K562 (cell line): ENCODE data around the gene MRPL37. TPM values are rescaled to one million over a fixed set of nuclear protein-coding genes. Genes with fewer than 3 reads are reported as not detected.

Source experiments
- ATAC-seq: fragments of 200-7000 bp; cut with Tn5 transposase; 3 replicates; pipeline ENCODE4 v1.9.1; 2020; ENCODE audit warnings: moderate library complexity
- BruUV-seq: library from RNA; stranded (reverse); fragments of 400-500 nt; replicated peaks from 2 replicates; lab custom pipeline; 2021; lab: Mats Ljungman, UMichigan
- CTCF ChIA-PET: fragments of 300-600 bp; formaldehyde crosslinking; extraction: SDS; loops from one replicate; lab custom pipeline; 2021; ENCODE audit warnings: low intra/inter-chr PET ratio; lab: Yijun Ruan, JAX
- POLR2A ChIA-PET: fragments of 300-600, 350-650 bp; sonication (Branson Sonifier 250); formaldehyde crosslinking; extraction: SDS; loops from one replicate; lab custom pipeline; 2021; ENCODE audit warnings: antibody characterized with exemption, inconsistent platforms; lab: Yijun Ruan, JAX
- DNase-seq, 4 experiments: peaks; one replicate each; pipeline versions ENCODE4 v3.0.0 to v3.0.0-alpha.2; 2011 to 2018; ENCODE audit warnings: low spot score in 3 of 4, mixed read lengths in 3 of 4; ENCODE audit errors: extremely low read depth in 1 of 4
- FAIRE-seq: peaks from 2 replicates; lab custom pipeline; 2011; peaks lifted over from hg19 to GRCh38; lab: Jason Lieb, UNC
- H2AFZ ChIP-seq: 2 replicates; pipeline ENCODE4 v1.6.0; 2011; ENCODE audit warnings: low read depth, low read length, control low read depth, inconsistent platforms
- H3K27ac ChIP-seq: fragments of 200-600 bp; 3 replicates; pipeline ENCODE4 v1.8.0; 2011; ENCODE audit warnings: low read depth, mild to moderate bottlenecking, control low read depth, inconsistent platforms, low read length, moderate library complexity, mixed read lengths; ENCODE audit errors: extremely low read depth
- H3K27me3 ChIP-seq, 2 experiments: fragments of 300-600 bp in 1 of 2; 2 replicates in 1 of 2; 3 replicates in 1 of 2; pipeline versions ENCODE4 v1.6.0 to v1.8.0; 2011; ENCODE audit warnings: inconsistent platforms in 2 of 2, low read length in 2 of 2, mild to moderate bottlenecking in 1 of 2, mixed read lengths in 1 of 2, moderate library complexity in 1 of 2; ENCODE audit not compliant: control insufficient read depth in 2 of 2, insufficient read depth in 2 of 2
- H3K36me3 ChIP-seq: fragments of 300-600 bp; 3 replicates; pipeline ENCODE4 v1.8.0; 2011; ENCODE audit warnings: mild to moderate bottlenecking, low read length, inconsistent platforms; ENCODE audit not compliant: control insufficient read depth, insufficient read depth
- H3K4me1 ChIP-seq, 2 experiments: fragments of 200-600 bp in 1 of 2; replicated peaks in 1 of 2; 2 replicates in 1 of 2; 3 replicates in 1 of 2; pipeline versions ENCODE4 v1.5.1 to v1.8.0; 2011; ENCODE audit warnings: inconsistent platforms in 2 of 2, low read length in 2 of 2, mild to moderate bottlenecking in 1 of 2, mixed read lengths in 1 of 2, moderate library complexity in 1 of 2; ENCODE audit not compliant: control insufficient read depth in 2 of 2, insufficient read depth in 2 of 2
- H3K4me2 ChIP-seq: 2 replicates; pipeline ENCODE4 v1.6.1; 2011; ENCODE audit warnings: low read length, control low read depth, inconsistent platforms, mixed read lengths; ENCODE audit not compliant: insufficient read depth
- H3K4me3 ChIP-seq: fragments of 200-600 bp; sonication (generic), shearing (Covaris generic); 2 replicates; pipeline ENCODE4 v1.5.1; 2016; ENCODE audit warnings: control low read depth, inconsistent platforms
- H3K79me2 ChIP-seq: fragments of 200-600 bp; 3 replicates; pipeline ENCODE4 v1.8.0; 2011; ENCODE audit warnings: low read length, inconsistent platforms; ENCODE audit not compliant: control insufficient read depth, insufficient read depth
- H3K9ac ChIP-seq, 2 experiments: 2 replicates each; pipeline versions ENCODE4 v1.6.0 to v1.6.1; 2011; ENCODE audit warnings: low read depth in 2 of 2, low read length in 2 of 2, control low read depth in 1 of 2, inconsistent platforms in 1 of 2, mild to moderate bottlenecking in 1 of 2, mixed read lengths in 1 of 2; ENCODE audit not compliant: insufficient read depth in 1 of 2
- H3K9me1 ChIP-seq: one replicate; pipeline ENCODE4 v1.6.0; 2011; ENCODE audit warnings: inconsistent platforms, mild to moderate bottlenecking, low read length, moderate library complexity; ENCODE audit not compliant: control insufficient read depth, insufficient read depth
- H3K9me3 ChIP-seq: replicated peaks from 2 replicates; pipeline ENCODE4 v1.5.1; 2011; ENCODE audit warnings: low read depth, low read length, inconsistent platforms; ENCODE audit not compliant: control insufficient read depth, insufficient read depth
- H4K20me1 ChIP-seq: replicated peaks from 2 replicates; pipeline ENCODE4 v1.6.1; 2011; ENCODE audit warnings: low read length, inconsistent platforms, mixed read lengths; ENCODE audit not compliant: control insufficient read depth, insufficient read depth
- MCM2 ChIP-seq: fragments of 450-650 bp; IDR thresholded peaks from 2 replicates; pipeline ENCODE4 v1.6.1; 2017; ENCODE audit warnings: low read depth, mild to moderate bottlenecking
- MEF2A ChIP-seq: IDR thresholded peaks from 2 replicates; pipeline ENCODE4 v1.6.1; 2011; ENCODE audit warnings: low read depth, mild to moderate bottlenecking, low read length, moderate library complexity; ENCODE audit not compliant: control insufficient read depth
- PCBP2 ChIP-seq: fragments of 200-400 bp; formaldehyde crosslinking; IDR thresholded peaks from 2 replicates; pipeline ENCODE4 v1.6.1; 2018; ENCODE audit warnings: low read length, low read depth, mild to moderate bottlenecking, moderate library complexity; ENCODE audit not compliant: poor library complexity, severe bottlenecking
- RAD51 ChIP-seq: fragments of 450-650 bp; IDR thresholded peaks from 2 replicates; pipeline ENCODE4 v1.7.1; 2016; ENCODE audit warnings: low read depth, mild to moderate bottlenecking, borderline replicate concordance
- RBM22 ChIP-seq: fragments of 200-400 bp; formaldehyde crosslinking; IDR thresholded peaks from 2 replicates; pipeline ENCODE4 v1.6.1; 2018; ENCODE audit warnings: low read length, low read depth; ENCODE audit not compliant: poor library complexity, severe bottlenecking
- SIX5 ChIP-seq, 2 experiments: IDR thresholded peaks; 2 replicates each; pipeline ENCODE4 v1.6.1; 2011; ENCODE audit warnings: low read length in 2 of 2, borderline replicate concordance in 1 of 2, low read depth in 1 of 2, mild to moderate bottlenecking in 1 of 2, moderate library complexity in 1 of 2; ENCODE audit not compliant: insufficient read depth in 1 of 2
- SNIP1 ChIP-seq: fragments of 450-650 bp; IDR thresholded peaks from 2 replicates; pipeline ENCODE4 v1.7.1; 2017; ENCODE audit warnings: low read depth, mild to moderate bottlenecking
- ZNF140 ChIP-seq: fragments of 250-450 bp; sonication (Bioruptor Pico); IDR thresholded peaks from 2 replicates; pipeline ENCODE4 v1.8.0; 2021; ENCODE audit warnings: moderate library complexity, mild to moderate bottlenecking, inconsistent platforms
- ZNF224 ChIP-seq: sonication (generic); formaldehyde crosslinking; IDR thresholded peaks from 2 replicates; pipeline ENCODE4 v1.8.0; 2022; ENCODE audit warnings: mild to moderate bottlenecking, missing genetic modification reagents
- ZNF324 ChIP-seq: fragments of 250-450 bp; sonication (Bioruptor Pico); IDR thresholded peaks from 2 replicates; pipeline ENCODE4 v1.4.0; 2020; ENCODE audit warnings: mild to moderate bottlenecking
- WGBS: fragments of 100-300 bp; shearing (Covaris generic); methylation state at CpG from one replicate; pipeline ENCODE4 v1.1.6; 2016; ENCODE audit warnings: low coverage, mixed read lengths; ENCODE audit not compliant: insufficient coverage; ENCODE audit errors: missing lambda C conversion rate; 5-methylcytosine and 5-hydroxymethylcytosine counted together
- in situ Hi-C: fragments of 300-500 bp; cut with MboI; formaldehyde crosslinking; loops from 4 replicates; pipeline ENCODE4 v1.15.0; 2018; ENCODE audit warnings: inconsistent platforms, mixed read lengths
- intact Hi-C: fragments of 100-400 bp; cut with micrococcal nuclease; formaldehyde crosslinking; loops from 2 replicates; pipeline ENCODE4 v1.14.2; 2022
- polyA plus RNA-seq, 8 experiments: library from polyadenylated mRNA; depleted of rRNA in 4 of 8; stranded (reverse) in 5 of 8; unstranded in 3 of 8; fragments of >200 nt; fragmentation: Nextera tagmentation in 2 of 8; fragmentation: Illumina TruSeq in 1 of 8; extraction: Ambion mirVana in 2 of 8; extraction: Trizol in 1 of 8; gene quantifications; 2 replicates each; pipeline versions ENCODE4 v1.2.1 to v1.2.3, GENCODE V29; 2011 to 2014; ENCODE audit warnings: inconsistent platforms in 1 of 8, missing spikeins in 1 of 8
- total RNA-seq, 7 experiments: library from RNA; depleted of rRNA in 6 of 7; stranded (reverse); fragments of >200 nt in 6 of 7; fragmentation: Illumina TruSeq in 2 of 7; extraction: Trizol in 2 of 7; gene quantifications; 2 replicates each; pipeline versions ENCODE4 v1.2.1 to v1.2.3, GENCODE V29; 2011 to 2021; ENCODE audit warnings: low replicate concordance in 1 of 7
- TF ChIP-seq, protein P1 (sequence below), 3 experiments: fragments of 200-800 bp in 1 of 3; fragments of 250-450 bp in 1 of 3; fragments of 450-650 bp in 1 of 3; sonication (Bioruptor Pico) in 1 of 3; sonication (Bioruptor generic) in 1 of 3; formaldehyde crosslinking in 1 of 3; IDR thresholded peaks; 2 replicates each; pipeline versions ENCODE4 v1.6.1 to v1.8.0; 2016 to 2022; ENCODE audit warnings: mild to moderate bottlenecking in 2 of 3, missing genetic modification characterization in 2 of 3, missing compliant biosample characterization in 1 of 3, moderate library complexity in 1 of 3
- TF ChIP-seq, protein P2 (sequence below): sonication (generic); formaldehyde crosslinking; IDR thresholded peaks from 2 replicates; pipeline ENCODE4 v1.8.1; 2022; ENCODE audit warnings: missing genetic modification reagents
- TF ChIP-seq, protein P3 (sequence below): sonication (generic); formaldehyde crosslinking; IDR thresholded peaks from 2 replicates; pipeline ENCODE4 v1.8.0; 2022; ENCODE audit warnings: mild to moderate bottlenecking, missing genetic modification reagents

MRPL37 gene
- total and polyA plus RNA-seq, 9 of the 15 experiments (the other 6 are each of a cell fraction or from before 2014, with no cell fraction given) = 52.2 to 303 (median 180) TPM

DNA sequence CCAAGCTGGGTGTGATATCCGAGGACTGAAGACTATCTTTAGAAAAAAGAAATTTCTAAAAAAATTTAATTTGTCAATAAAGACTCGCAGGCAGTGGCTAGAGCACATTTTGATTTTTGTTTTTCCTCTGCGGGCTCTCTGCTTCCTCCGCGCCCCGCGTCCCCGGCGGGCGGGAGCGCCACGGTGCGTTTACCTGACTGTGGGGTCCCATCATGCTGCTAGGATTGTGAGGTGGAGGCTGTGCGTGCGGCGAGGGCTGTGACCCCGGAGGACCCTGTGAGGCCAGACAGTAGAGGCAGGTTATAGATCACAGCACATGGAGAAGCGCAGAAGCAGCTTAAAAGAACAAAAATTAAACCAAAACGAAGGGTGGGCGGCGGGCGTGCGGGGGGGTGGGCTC is 57.9 kb downstream of the MRPL37 start:
- CTCF ChIA-PET = no interaction called here
- no peak for TF ChIP-seq ZNF324 (CRISPR knock-in tag)
- no peak for TF ChIP-seq ZNF140 (CRISPR knock-in tag)
- TF ChIP-seq RBM22 = no peak
- no peak for TF ChIP-seq PCBP2
- TF ChIP-seq SIX5 (IDR thresholded peaks at IDR 0.05; ENCODE audit: borderline replicate concordance in 1 of 2, insufficient read depth in 1 of 2, low read depth in 1 of 2, low read length in 2 of 2) = no peak
- TF ChIP-seq RAD51 = no peak
- TF ChIP-seq, protein P1, sequence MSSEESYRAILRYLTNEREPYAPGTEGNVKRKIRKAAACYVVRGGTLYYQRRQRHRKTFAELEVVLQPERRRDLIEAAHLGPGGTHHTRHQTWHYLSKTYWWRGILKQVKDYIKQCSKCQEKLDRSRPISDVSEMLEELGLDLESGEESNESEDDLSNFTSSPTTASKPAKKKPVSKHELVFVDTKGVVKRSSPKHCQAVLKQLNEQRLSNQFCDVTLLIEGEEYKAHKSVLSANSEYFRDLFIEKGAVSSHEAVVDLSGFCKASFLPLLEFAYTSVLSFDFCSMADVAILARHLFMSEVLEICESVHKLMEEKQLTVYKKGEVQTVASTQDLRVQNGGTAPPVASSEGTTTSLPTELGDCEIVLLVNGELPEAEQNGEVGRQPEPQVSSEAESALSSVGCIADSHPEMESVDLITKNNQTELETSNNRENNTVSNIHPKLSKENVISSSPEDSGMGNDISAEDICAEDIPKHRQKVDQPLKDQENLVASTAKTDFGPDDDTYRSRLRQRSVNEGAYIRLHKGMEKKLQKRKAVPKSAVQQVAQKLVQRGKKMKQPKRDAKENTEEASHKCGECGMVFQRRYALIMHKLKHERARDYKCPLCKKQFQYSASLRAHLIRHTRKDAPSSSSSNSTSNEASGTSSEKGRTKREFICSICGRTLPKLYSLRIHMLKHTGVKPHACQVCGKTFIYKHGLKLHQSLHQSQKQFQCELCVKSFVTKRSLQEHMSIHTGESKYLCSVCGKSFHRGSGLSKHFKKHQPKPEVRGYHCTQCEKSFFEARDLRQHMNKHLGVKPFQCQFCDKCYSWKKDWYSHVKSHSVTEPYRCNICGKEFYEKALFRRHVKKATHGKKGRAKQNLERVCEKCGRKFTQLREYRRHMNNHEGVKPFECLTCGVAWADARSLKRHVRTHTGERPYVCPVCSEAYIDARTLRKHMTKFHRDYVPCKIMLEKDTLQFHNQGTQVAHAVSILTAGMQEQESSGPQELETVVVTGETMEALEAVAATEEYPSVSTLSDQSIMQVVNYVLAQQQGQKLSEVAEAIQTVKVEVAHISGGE (CRISPR knock-in tag; IDR thresholded peaks at IDR 0.05) = no peak
- TF ChIP-seq, protein P2, sequence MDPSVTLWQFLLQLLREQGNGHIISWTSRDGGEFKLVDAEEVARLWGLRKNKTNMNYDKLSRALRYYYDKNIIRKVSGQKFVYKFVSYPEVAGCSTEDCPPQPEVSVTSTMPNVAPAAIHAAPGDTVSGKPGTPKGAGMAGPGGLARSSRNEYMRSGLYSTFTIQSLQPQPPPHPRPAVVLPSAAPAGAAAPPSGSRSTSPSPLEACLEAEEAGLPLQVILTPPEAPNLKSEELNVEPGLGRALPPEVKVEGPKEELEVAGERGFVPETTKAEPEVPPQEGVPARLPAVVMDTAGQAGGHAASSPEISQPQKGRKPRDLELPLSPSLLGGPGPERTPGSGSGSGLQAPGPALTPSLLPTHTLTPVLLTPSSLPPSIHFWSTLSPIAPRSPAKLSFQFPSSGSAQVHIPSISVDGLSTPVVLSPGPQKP (CRISPR knock-in tag) = no peak
- TF ChIP-seq, protein P3, sequence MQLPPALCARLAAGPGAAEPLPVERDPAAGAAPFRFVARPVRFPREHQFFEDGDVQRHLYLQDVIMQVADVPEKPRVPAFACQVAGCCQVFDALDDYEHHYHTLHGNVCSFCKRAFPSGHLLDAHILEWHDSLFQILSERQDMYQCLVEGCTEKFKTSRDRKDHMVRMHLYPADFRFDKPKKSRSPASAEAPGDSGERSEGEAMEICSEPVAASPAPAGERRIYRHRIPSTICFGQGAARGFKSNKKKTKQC (CRISPR knock-in tag) = no peak
- no peak for TF ChIP-seq ZNF224
- no peak for TF ChIP-seq MCM2
- no peak for TF ChIP-seq SNIP1
- TF ChIP-seq MEF2A = no peak
- TF ChIP-seq, all 486 proteins: peak for 0
- Histone ChIP-seq H3K9ac (no peak overlapping the region), H2AFZ (no peak overlapping the region), H3K9me1 (no peaks in the 10 kb centered on the region), H3K9me3 (no peaks in the 10 kb centered on the region), H3K79me2 (no peaks in the 10 kb centered on the region), H3K27ac (no peak overlapping the region), H3K4me1 (peaks cover 0 to 10% of the 10 kb centered on the region in 2 experiments; a peak in 1 of 5 replicates), H4K20me1 (0 out of 2 replicates have a peak, but pooled peaks cover 9% of the 10 kb centered on the region), H3K27me3 (no peaks in the 10 kb centered on the region), H3K4me3 (no peak overlapping the region), H3K4me2 (no peak overlapping the region), H3K36me3 (peaks cover 22% of the 10 kb centered on the region; the same call in 2 of the 3 replicates)
- ATAC-seq (no peak), DNase-seq (no peak), FAIRE-seq (no peak)
- no TSS peak for BruUV-seq
- intact Hi-C loops = no loop called here
- in situ Hi-C loops = no loop called here
- POLR2A ChIA-PET = interaction anchor here (0.7 kb wide), 1 partner anchor 11 kb away, joined by 3 read pairs; no protein-coding TSS in a partner anchor
- 94% methylated on average over 22 of the region's 23 CpGs for WGBS
